Loucy (cell line): Measurements from ENCODE around the gene POLR3F.
A peak's percentile ranks its signal among the peaks of the same experiment; 100 is the strongest.

Experiments
- H2AFZ ChIP-seq: fragments of 200-600 bp; sonication (generic); 2 replicates; pipeline ENCODE4 v1.6.0; 2016; ENCODE audit warnings: antibody characterized with exemption, mild to moderate bottlenecking, low read length, moderate library complexity
- H3F3A ChIP-seq: fragments of 200-600 bp; 2 replicates; pipeline ENCODE4 v1.6.0; 2016; ENCODE audit warnings: antibody characterized with exemption, low read depth, mild to moderate bottlenecking
- H3K27me3 ChIP-seq: fragments of 200-600 bp; sonication (generic); 2 replicates; pipeline ENCODE4 v1.6.1; 2014; ENCODE audit warnings: low read length, mild to moderate bottlenecking; ENCODE audit not compliant: insufficient read depth, poor library complexity, severe bottlenecking
- H3K36me3 ChIP-seq: fragments of 200-600 bp; sonication (generic); 2 replicates; pipeline ENCODE4 v1.6.1; 2016; ENCODE audit warnings: low read length; ENCODE audit not compliant: insufficient read depth
- H3K4me1 ChIP-seq: fragments of 200-600 bp; sonication (generic); 2 replicates; pipeline ENCODE4 v1.5.1; 2014; ENCODE audit warnings: low read length, mild to moderate bottlenecking; ENCODE audit not compliant: insufficient read depth, poor library complexity, severe bottlenecking
- H3K4me2 ChIP-seq: fragments of 200-600 bp; sonication (generic); 2 replicates; pipeline ENCODE4 v1.6.0; 2014; ENCODE audit warnings: antibody characterized with exemption, low read length, low read depth, mild to moderate bottlenecking; ENCODE audit not compliant: poor library complexity, severe bottlenecking
- H3K4me3 ChIP-seq: fragments of 200-600 bp; sonication (generic); 2 replicates; pipeline ENCODE4 v1.5.1; 2014; ENCODE audit warnings: low read length, mild to moderate bottlenecking, mixed read lengths; ENCODE audit not compliant: poor library complexity, severe bottlenecking
- H3K79me2 ChIP-seq: fragments of 200-600 bp; sonication (generic); 2 replicates; pipeline ENCODE4 v1.6.1; 2014; ENCODE audit warnings: low read length; ENCODE audit not compliant: insufficient read depth
- H3K9ac ChIP-seq: fragments of 200-600 bp; sonication (generic); 2 replicates; pipeline ENCODE4 v1.6.0; 2014; ENCODE audit warnings: mild to moderate bottlenecking, low read depth, low read length, moderate library complexity; ENCODE audit not compliant: poor library complexity, severe bottlenecking
- H3K9me2 ChIP-seq: fragments of 200-600 bp; sonication (generic); replicated peaks from 2 replicates; pipeline ENCODE4 v1.6.1; 2016; ENCODE audit warnings: low read depth, low read length, mixed read lengths
- H3K9me3 ChIP-seq: fragments of 200-600 bp; sonication (generic); 2 replicates; pipeline ENCODE4 v1.6.1; 2014; ENCODE audit warnings: mild to moderate bottlenecking, antibody characterized with exemption, low read length, low read depth; ENCODE audit not compliant: insufficient read depth
- H4K20me1 ChIP-seq: fragments of 200-600 bp; sonication (generic); 2 replicates; pipeline ENCODE4 v1.6.0; 2014; ENCODE audit warnings: antibody characterized with exemption, low read length, mild to moderate bottlenecking; ENCODE audit not compliant: insufficient read depth, poor library complexity, severe bottlenecking
- EZH2phosphoT487 ChIP-seq: fragments of 200-600 bp; IDR thresholded peaks from 2 replicates; pipeline ENCODE4 v1.6.1; 2018; ENCODE audit warnings: antibody characterized with exemption, mild to moderate bottlenecking, moderate library complexity, borderline replicate concordance
- TF ChIP-seq, protein P1 (sequence below): fragments of 200-600 bp; sonication (generic); conservative IDR thresholded peaks from 2 replicates; pipeline ENCODE4 v1.5.1; 2014; ENCODE audit warnings: mild to moderate bottlenecking, antibody characterized with exemption, low read length

The POLR3F gene

GRCh38 chr20:18488301-18488700 is 21.1 kb downstream of the POLR3F start:
- no peaks in the 10 kb centered on the region for H3K9me3 ChIP-seq
- H3K9ac ChIP-seq = no peak overlapping the region
- no peaks in the 10 kb centered on the region for H4K20me1 ChIP-seq
- H3K9me2 ChIP-seq = no peaks in the 10 kb centered on the region
- H3K36me3 ChIP-seq = peaks cover 42% of the 10 kb centered on the region; the same call in 1 of the 2 replicates
- no peak overlapping the region for H3K4me3 ChIP-seq
- no peak overlapping the region for H3K4me2 ChIP-seq
- H3F3A ChIP-seq = no peaks in the 10 kb centered on the region
- H3K27me3 ChIP-seq = no peaks in the 10 kb centered on the region
- H2AFZ ChIP-seq = no peak overlapping the region
- no peaks in the 10 kb centered on the region for H3K79me2 ChIP-seq
- peaks cover under 1% of the 10 kb centered on the region for H3K4me1 ChIP-seq
- TF ChIP-seq EZH2phosphoT487 = no peak
- TF ChIP-seq, protein P1, sequence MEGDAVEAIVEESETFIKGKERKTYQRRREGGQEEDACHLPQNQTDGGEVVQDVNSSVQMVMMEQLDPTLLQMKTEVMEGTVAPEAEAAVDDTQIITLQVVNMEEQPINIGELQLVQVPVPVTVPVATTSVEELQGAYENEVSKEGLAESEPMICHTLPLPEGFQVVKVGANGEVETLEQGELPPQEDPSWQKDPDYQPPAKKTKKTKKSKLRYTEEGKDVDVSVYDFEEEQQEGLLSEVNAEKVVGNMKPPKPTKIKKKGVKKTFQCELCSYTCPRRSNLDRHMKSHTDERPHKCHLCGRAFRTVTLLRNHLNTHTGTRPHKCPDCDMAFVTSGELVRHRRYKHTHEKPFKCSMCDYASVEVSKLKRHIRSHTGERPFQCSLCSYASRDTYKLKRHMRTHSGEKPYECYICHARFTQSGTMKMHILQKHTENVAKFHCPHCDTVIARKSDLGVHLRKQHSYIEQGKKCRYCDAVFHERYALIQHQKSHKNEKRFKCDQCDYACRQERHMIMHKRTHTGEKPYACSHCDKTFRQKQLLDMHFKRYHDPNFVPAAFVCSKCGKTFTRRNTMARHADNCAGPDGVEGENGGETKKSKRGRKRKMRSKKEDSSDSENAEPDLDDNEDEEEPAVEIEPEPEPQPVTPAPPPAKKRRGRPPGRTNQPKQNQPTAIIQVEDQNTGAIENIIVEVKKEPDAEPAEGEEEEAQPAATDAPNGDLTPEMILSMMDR = no peak

GRCh38 chr20:18496042-18496441 is 28.9 kb downstream of the POLR3F start:
- H3F3A ChIP-seq = no peaks in the 10 kb centered on the region
- H4K20me1 ChIP-seq = no peaks in the 10 kb centered on the region
- H3K4me3 ChIP-seq = peak overlapping the region; percentile 94
- peak overlapping the region; percentile 74 for H3K9ac ChIP-seq
- peak overlapping the region; percentile 99; the same call in 1 of the 2 replicates for H2AFZ ChIP-seq
- peaks cover 24% of the 10 kb centered on the region for H3K4me1 ChIP-seq
- no peaks in the 10 kb centered on the region for H3K9me2 ChIP-seq
- H3K79me2 ChIP-seq = peaks cover 14% of the 10 kb centered on the region
- H3K27me3 ChIP-seq = no peaks in the 10 kb centered on the region
- H3K36me3 ChIP-seq = no peaks in the 10 kb centered on the region
- no peaks in the 10 kb centered on the region for H3K9me3 ChIP-seq
- H3K4me2 ChIP-seq = peak overlapping the region; percentile 84
- TF ChIP-seq, protein P1 = no peak
- TF ChIP-seq EZH2phosphoT487 = no peak

DNA sequence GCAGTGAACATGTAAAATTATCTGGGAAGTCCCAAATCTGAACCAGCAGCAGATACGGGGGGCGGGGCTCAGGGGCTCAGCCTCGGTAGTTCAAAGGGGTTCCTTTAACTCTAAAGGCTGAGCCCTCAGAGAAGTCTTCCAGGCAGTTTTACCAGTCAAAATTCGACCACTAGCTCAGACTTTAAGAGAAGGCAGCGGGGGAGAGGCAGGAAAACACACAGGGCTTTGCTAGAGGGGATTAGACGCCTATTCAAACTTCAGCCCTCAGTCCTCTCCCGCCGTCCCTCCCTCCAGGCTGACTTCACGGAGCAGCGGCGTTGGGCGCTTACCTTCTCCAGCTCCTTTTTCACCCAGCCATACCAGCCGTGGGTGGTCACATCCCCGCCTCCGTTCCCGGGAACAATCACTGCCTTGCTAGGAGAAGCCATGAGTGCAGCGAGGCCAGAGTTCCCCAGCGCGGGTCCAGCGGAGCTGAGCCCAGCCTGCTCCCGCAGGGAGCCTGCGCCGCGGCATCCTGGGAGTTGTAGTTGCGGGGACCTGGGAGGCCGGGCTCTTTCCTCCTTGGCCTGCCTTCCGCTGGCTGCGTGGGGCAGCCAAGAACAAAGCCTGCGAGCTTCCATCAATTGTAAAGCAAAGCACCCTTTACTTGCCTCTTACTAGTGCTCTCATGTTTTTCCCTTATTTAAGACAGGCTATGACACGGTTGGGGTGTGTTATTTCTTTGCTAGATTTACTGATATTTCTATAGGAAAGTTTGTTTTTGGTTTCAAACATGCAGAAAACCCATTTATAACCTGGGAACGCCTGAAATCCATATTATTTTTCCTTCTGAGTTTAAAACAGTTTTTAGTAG is 29.8 kb downstream of the POLR3F start, which contains the start of gene RBBP9:
TSS of gene RBBP9 (minus strand) at position 486 of the 853 bp plus-strand sequence. CDS start at position 428, 58 bp downstream.
- Histone ChIP-seq H3K9me3 (no peaks in the 10 kb centered on the region), H3K4me1 (peaks cover 24% of the 10 kb centered on the region), H3K4me3 (peak within 1 kb of the TSS; percentile 94), H3F3A (no peaks in the 10 kb centered on the region), H3K36me3 (no peaks in the 10 kb centered on the region), H3K9ac (peak within 1 kb of the TSS; percentile 74), H3K27me3 (peaks cover 2% of the 10 kb centered on the region), H3K79me2 (peaks cover 14% of the 10 kb centered on the region), H3K9me2 (no peaks in the 10 kb centered on the region), H4K20me1 (no peaks in the 10 kb centered on the region), H2AFZ (peak within 1 kb of the TSS; percentile 99), H3K4me2 (peak within 1 kb of the TSS; percentile 84)
- TF ChIP-seq, protein P1 = no peak
- no peak for TF ChIP-seq EZH2phosphoT487
